ENCODE data around the gene IFI27. TPM values are rescaled to one million over a fixed set of nuclear protein-coding genes. Genes with fewer than 3 reads are reported as not detected.

The IFI27 gene
- total RNA-seq, 1 donor from 2014 or later, result 147 TPM

GRCh38 chr14:94100847-94101246, 9.7 kb upstream of the IFI27 start:
- intact Hi-C loops (cut with DNase I), result no loop called here
- no peak for DNase-seq (ENCODE audit: low spot score)

- no peak for DNase-seq (ENCODE audit: low spot score)
- intact Hi-C loops (cut with DNase I), result no loop called here
Observed at GRCh38 chr14:94101748-94102147, 8.8 kb upstream of the IFI27 start.

- intact Hi-C loops (cut with DNase I), result no loop called here
- no peak for DNase-seq (ENCODE audit: low spot score)
Observed at GRCh38 chr14:94102768-94103482, 7.6 kb upstream of the IFI27 start.

- intact Hi-C loops (cut with DNase I), result no loop called here
- no peak for DNase-seq (ENCODE audit: low spot score)
Observed at GRCh38 chr14:94103554-94104150, 6.9 kb upstream of the IFI27 start.

- no peak for DNase-seq (ENCODE audit: low spot score)
- intact Hi-C loops (cut with DNase I), result no loop called here
Observed at GRCh38 chr14:94104731-94105130, 5.8 kb upstream of the IFI27 start.

- intact Hi-C loops (cut with DNase I), result loop anchor here (5.0 kb wide), 1 partner anchor 43 kb away; no protein-coding TSS in a partner anchor
- no peak for DNase-seq (ENCODE audit: low spot score)
Observed at GRCh38 chr14:94109915-94110250, 653 bp upstream of the IFI27 start.

GRCh38 chr14:94111276-94112095, 950 bp downstream of the IFI27 start:
- DNase-seq (ENCODE audit: low spot score), result no peak
- intact Hi-C loops (cut with DNase I), result loop anchor here (5.0 kb wide), 1 partner anchor 44 kb away; no protein-coding TSS in a partner anchor

- peak; percentile 51 for DNase-seq (ENCODE audit: low spot score)
Observed at GRCh38 chr14:94112513-94113063, 2.1 kb downstream of the IFI27 start.

GRCh38 chr14:94113073-94113472, 2.5 kb downstream of the IFI27 start:
- DNase-seq (ENCODE audit: low spot score), result peak; percentile 47
- intact Hi-C loops (cut with DNase I), result loop anchor here (5.0 kb wide), 1 partner anchor 46 kb away; no protein-coding TSS in a partner anchor

More at GRCh38 chr14:94112513-94113063, 2.1 kb downstream of the IFI27 start:
- intact Hi-C loops (cut with DNase I), result loop anchor here (5.0 kb wide), 1 partner anchor 45 kb away; no protein-coding TSS in a partner anchor

- intact Hi-C loops (cut with DNase I), result loop anchor here (5.0 kb wide), 1 partner anchor 46 kb away; no protein-coding TSS in a partner anchor
- DNase-seq (ENCODE audit: low spot score), result peak; percentile 73
Observed at GRCh38 chr14:94113490-94113889, 3.0 kb downstream of the IFI27 start.

- intact Hi-C loops (cut with DNase I), result loop anchor here (2.0 to 5.0 kb wide), 2 partner anchors 15 to 47 kb away; partner anchors contain the start of gene IFI27L2
- peak; percentile 38 for DNase-seq (ENCODE audit: low spot score)
Observed at GRCh38 chr14:94113908-94114588, 3.5 kb downstream of the IFI27 start.

- peak; percentile 51 for DNase-seq (ENCODE audit: low spot score)
- intact Hi-C loops (cut with DNase I), result loop anchor here (2.0 to 5.0 kb wide), 2 partner anchors 14 to 47 kb away; partner anchors contain the start of gene IFI27L2
Observed at GRCh38 chr14:94114589-94115057, 4.1 kb downstream of the IFI27 start.

GRCh38 chr14:94115058-94115591, 4.6 kb downstream of the IFI27 start:
- DNase-seq (ENCODE audit: low spot score), result peak; percentile 75
- intact Hi-C loops (cut with DNase I), result loop anchor here (2.0 kb wide), 1 partner anchor 14 kb away; the partner anchor contains the start of gene IFI27L2

GRCh38 chr14:94115631-94116030, 5.1 kb downstream of the IFI27 start:
- DNase-seq (ENCODE audit: low spot score), result peak; percentile 31
- intact Hi-C loops (cut with DNase I), result loop anchor here (2.0 kb wide), 1 partner anchor 13 kb away; the partner anchor contains the start of gene IFI27L2

- peak; percentile 14 for DNase-seq (ENCODE audit: low spot score)
- intact Hi-C loops (cut with DNase I), result no loop called here
Observed at GRCh38 chr14:94116701-94117100, 6.2 kb downstream of the IFI27 start.

GRCh38 chr14:94117856-94118255, 7.3 kb downstream of the IFI27 start:
- intact Hi-C loops (cut with DNase I), result no loop called here
- DNase-seq (ENCODE audit: low spot score), result peak; percentile 31

GRCh38 chr14:94119071-94119470, 8.5 kb downstream of the IFI27 start:
- intact Hi-C loops (cut with DNase I), result no loop called here

GRCh38 chr14:94120667-94121340, 10.3 kb downstream of the IFI27 start:
- DNase-seq (ENCODE audit: low spot score), result peak; percentile 64
- intact Hi-C loops (cut with DNase I), result no loop called here

More at GRCh38 chr14:94119071-94119470, 8.5 kb downstream of the IFI27 start:
- peak; percentile 62 for DNase-seq (ENCODE audit: low spot score)

Measured in cardiac septum (tissue), 1 donor.